ENCODE results near the gene ANKRD9. TPM values are rescaled to one million over a fixed set of nuclear protein-coding genes. Genes with fewer than 3 reads are reported as not detected.
A peak's percentile ranks its signal among the peaks of the same experiment; 100 is the strongest.

Gene ANKRD9
- total and polyA plus RNA-seq, 7 donors = 22.7 to 126 (median 74.4) TPM

DNA sequence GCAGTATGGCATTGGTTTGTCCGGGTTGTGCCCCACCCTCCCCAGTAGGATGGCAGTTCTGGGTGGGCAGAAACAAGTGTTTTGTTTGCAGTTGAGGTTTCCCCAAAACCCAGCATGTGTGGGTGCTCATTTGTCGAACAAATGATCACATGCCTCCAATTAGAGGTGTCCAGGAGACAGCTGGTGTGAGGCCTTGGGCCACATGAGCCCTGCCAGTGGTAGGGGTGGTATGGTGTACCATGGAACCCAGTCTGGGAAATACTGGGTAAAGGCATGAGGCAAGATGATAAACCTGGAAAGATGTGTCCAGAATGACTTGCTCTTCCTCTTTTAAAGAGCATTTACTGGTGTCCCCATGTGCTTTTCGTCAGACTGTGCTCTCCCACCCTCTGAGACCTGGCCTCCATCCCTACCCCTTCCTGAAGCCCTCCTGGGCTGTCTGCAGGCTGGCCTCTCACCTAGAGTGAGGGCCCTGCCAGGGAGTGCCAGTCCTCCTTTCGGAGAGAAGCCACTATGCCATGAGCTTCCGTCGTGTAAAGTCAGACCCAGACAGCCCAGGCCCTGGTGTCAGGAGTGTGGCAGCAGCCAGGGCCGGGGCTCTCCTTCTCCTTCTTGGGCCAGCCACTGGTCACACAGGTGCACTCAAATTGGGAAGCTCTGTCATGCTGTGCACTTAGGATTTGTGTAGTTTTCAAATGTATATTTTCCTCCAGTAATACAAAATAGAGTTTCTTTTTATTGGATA lies 17.6 kb downstream of the ANKRD9 start:
- ATAC-seq (no peak), DNase-seq (peak in 1 of 2 donors; percentile 1)
- WGBS, 3 donors = 85 to 93% (median 90%) methylated on average over 7 of the region's 7 CpGs
- Histone ChIP-seq H3K9me3 (no peaks in the 10 kb centered on the region), H3K27ac (no peak overlapping the region), H3K4me3 (no peak overlapping the region), H3K4me1 (peaks cover under 1% of the 10 kb centered on the region), H3K36me3 (ENCODE audit: insufficient read depth in 1 of 2, low read depth in 1 of 2) (no peaks in the 10 kb centered on the region), H3K27me3 (ENCODE audit: insufficient read depth in 3 of 3, low read length in 2 of 3) (no peaks in the 10 kb centered on the region)
- TF ChIP-seq CTCF (IDR thresholded peaks at IDR 0.05) = no peak
- intact Hi-C loops (cut with DNase I) = no loop called here

- ATAC-seq (peak in 1 of 4 donors; percentile 16), DNase-seq (peak in 1 of 2 donors; percentile 2)
- Histone ChIP-seq H3K4me1 (peaks cover 6% of the 10 kb centered on the region), H3K9me3 (no peaks in the 10 kb centered on the region), H3K27me3 (ENCODE audit: insufficient read depth in 3 of 3, low read length in 2 of 3) (no peaks in the 10 kb centered on the region), H3K27ac (no peak overlapping the region), H3K36me3 (ENCODE audit: insufficient read depth in 1 of 2, low read depth in 1 of 2) (no peaks in the 10 kb centered on the region), H3K4me3 (no peak overlapping the region)
- intact Hi-C loops (cut with DNase I) = no loop called here
- no peak for TF ChIP-seq CTCF (IDR thresholded peaks at IDR 0.05)
- 42 to 80% (median 54%) methylated on average over 3 of the region's 3 CpGs for WGBS, 3 donors
Measured at GRCh38 chr14:102491366-102491765, 18.2 kb downstream of the ANKRD9 start.

DNA sequence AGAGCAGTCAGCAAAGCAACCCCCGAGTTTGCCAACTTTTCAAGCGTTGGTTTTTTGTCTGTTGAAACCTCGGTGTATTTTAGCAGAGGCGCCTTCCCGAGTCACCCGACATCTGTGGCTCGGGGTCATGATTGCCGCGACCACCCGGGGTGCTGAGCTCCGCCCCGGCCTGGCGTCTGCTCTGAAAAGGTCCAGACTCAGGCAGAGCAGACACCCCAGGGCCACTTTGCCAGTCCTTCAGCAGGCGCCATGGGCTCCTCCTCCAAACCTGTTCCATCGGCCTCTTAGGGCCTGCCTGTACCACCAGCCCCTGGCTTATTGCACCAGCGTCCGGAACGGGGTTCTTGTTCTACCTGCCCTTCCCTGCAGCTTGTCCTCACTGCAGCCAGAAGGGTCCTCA lies 19.1 kb downstream of the ANKRD9 start:
- ATAC-seq (no peak), DNase-seq (peak in 1 of 2 donors; percentile 5)
- WGBS, 3 donors = 55 to 84% (median 59%) methylated on average over 18 of the region's 18 CpGs
- H3K36me3 ChIP-seq (ENCODE audit: insufficient read depth in 1 of 2, low read depth in 1 of 2) = no peaks in the 10 kb centered on the region
- no peaks in the 10 kb centered on the region for H3K27me3 ChIP-seq (ENCODE audit: insufficient read depth in 3 of 3, low read length in 2 of 3)
- H3K4me1 ChIP-seq = peaks cover 15% of the 10 kb centered on the region
- no peak overlapping the region for H3K27ac ChIP-seq
- H3K4me3 ChIP-seq = no peak overlapping the region
- intact Hi-C loops (cut with DNase I) = no loop called here
- TF ChIP-seq CTCF (IDR thresholded peaks at IDR 0.05) = no peak
- no peaks in the 10 kb centered on the region for H3K9me3 ChIP-seq

GRCh38 chr14:102487204-102487577 lies 22.4 kb downstream of the ANKRD9 start:
- no peak for DNase-seq
- no peak for ATAC-seq
- H3K27ac ChIP-seq = peak overlapping the region; percentile 68
- H3K4me3 ChIP-seq = no peak overlapping the region
- peaks cover 22% of the 10 kb centered on the region for H3K4me1 ChIP-seq
- intact Hi-C loops (cut with DNase I) = no loop called here
- no peaks in the 10 kb centered on the region for H3K36me3 ChIP-seq (ENCODE audit: insufficient read depth in 1 of 2, low read depth in 1 of 2)
- WGBS, 3 donors = 74 to 84% (median 81%) methylated on average over 7 of the region's 7 CpGs
- TF ChIP-seq CTCF (IDR thresholded peaks at IDR 0.05) = no peak
- H3K9me3 ChIP-seq = no peaks in the 10 kb centered on the region
- no peaks in the 10 kb centered on the region for H3K27me3 ChIP-seq (ENCODE audit: insufficient read depth in 3 of 3, low read length in 2 of 3)
